M059J (cell line): ENCODE results near the gene DNAJC18. TPM values are rescaled to one million over a fixed set of nuclear protein-coding genes. Genes with fewer than 3 reads are reported as not detected.

Experiments used
- DNase-seq: peaks from one replicate; pipeline ENCODE4 v3.0.0-alpha.2; 2012; ENCODE audit warnings: low read depth
- total RNA-seq: library from RNA; depleted of rRNA; stranded (reverse); fragments of >200 nt; shearing (Covaris generic); gene quantifications from 2 replicates; pipeline ENCODE4 v1.2.3, GENCODE V29; 2014

Gene DNAJC18
- total RNA-seq, 1 experiment from 2014 or later = 12.1 TPM

DNA sequence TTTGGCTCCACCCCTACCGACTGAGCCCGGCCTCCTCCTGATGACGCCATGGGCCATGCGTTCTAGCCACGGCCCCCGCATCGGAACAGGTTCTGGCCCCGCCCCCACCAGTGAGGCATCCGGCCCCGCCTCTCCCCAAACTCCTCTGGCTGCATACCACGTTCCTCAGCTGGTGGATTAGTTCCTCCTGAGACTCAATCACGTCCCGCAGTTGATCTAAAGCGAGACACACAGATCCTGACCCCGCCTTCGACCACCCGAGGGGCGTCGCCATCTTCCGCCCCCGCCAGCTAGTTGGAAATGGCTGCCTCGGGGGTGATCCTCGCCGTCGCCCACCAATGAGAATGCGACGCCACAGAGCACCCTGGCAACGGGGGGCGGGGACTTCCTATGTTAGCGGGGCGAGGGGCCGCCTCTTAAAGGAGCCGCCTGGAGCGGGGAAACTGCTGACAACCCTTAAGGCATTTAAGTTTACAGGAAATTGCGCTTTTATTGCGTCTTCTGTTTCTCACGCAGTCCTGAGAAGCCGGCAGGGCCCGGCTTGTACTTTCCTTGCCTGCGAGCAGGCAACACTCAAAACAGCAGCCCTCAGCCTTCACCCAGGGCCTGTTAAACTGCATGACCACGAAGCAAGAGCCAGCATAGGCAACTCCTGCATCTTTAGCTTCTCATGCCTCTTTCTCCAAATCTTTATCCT, 35.4 kb downstream of the DNAJC18 start, which contains the start of gene SPATA24:
Gene SPATA24 (minus strand): TSS at position 303 of the 697 bp plus-strand sequence. CDS start 29 bp downstream, at position 274.
- DNase-seq = peak; percentile 96

GRCh38 chr5:139403418-139403786, 35.9 kb downstream of the DNAJC18 start:
- DNase-seq = no peak

GRCh38 chr5:139402561-139403158, 36.7 kb downstream of the DNAJC18 start:
- no peak for DNase-seq

GRCh38 chr5:139401546-139401945, 37.8 kb downstream of the DNAJC18 start:
- DNase-seq = no peak

- DNase-seq = no peak
Observed at GRCh38 chr5:139399501-139400121, 39.7 kb downstream of the DNAJC18 start.

GRCh38 chr5:139397921-139398320, 41.4 kb downstream of the DNAJC18 start:
- DNase-seq = no peak

GRCh38 chr5:139396691-139397090, 42.6 kb downstream of the DNAJC18 start:
- no peak for DNase-seq

- DNase-seq = peak; percentile 63
Observed at GRCh38 chr5:139395844-139396640, 43.3 kb downstream of the DNAJC18 start.

GRCh38 chr5:139394654-139395566, 44.4 kb downstream of the DNAJC18 start, which contains the start of gene PROB1:
Gene PROB1 (minus strand): TSS chr5:139395104. CDS start chr5:139395081, 23 bp downstream.
- DNase-seq = no peak

DNA sequence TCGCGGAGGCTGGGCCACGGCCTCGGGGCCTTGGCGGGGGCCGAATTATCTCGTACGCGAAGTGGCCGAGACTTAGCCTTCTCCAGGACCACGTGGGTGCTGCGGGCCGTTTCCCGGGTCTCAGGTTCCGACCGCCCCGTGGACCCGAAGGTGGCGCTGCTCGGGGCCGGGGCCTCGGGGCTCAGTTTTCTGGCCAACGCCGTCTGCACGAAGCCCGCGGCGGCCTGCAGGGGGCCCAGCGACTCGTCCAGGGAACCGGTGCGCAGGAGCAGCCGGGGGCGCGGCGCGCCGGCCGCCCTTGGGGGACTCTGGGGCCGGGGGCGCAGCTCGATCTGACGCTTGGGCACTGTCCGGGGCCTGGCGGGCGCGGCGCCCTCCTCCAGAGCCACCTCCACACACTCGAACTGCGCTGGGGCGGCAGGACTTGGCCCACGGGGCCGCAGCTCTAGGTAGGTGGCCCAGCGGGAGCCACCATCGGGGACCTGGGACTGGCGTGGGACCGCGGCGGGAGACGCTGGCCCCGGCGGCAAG, 45.1 kb downstream of the DNAJC18 start:
- no peak for DNase-seq

DNA sequence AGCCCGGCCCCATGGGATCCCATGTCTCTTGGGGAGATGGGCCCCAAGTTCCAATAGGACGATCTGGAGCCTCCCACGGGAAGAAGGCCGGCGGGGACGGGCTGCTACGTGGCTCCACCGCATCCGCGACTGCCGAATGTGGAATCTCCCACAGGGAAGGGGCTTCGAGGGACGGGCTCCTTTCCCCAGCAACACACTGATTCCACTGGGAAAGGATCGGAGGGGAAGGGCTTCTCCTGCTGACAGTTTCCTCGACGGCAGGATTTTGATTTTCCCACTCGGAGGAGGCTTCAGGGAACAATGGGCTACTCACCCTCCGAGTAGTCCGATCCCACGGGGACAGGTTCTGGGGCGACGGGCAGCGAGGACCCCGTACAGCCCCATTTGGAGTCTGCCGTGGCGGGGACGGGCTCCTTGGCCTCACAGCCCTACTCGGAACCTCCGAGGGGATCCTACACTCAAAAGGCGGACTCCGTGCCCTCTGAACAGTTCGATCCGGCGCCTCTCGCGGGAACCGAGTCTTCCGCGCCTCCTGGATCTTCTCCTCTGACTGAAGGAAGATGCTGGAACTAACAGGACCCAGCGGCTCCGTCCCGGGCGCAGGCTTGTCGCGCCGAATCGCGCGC, 45.7 kb downstream of the DNAJC18 start:
- no peak for DNase-seq

DNA sequence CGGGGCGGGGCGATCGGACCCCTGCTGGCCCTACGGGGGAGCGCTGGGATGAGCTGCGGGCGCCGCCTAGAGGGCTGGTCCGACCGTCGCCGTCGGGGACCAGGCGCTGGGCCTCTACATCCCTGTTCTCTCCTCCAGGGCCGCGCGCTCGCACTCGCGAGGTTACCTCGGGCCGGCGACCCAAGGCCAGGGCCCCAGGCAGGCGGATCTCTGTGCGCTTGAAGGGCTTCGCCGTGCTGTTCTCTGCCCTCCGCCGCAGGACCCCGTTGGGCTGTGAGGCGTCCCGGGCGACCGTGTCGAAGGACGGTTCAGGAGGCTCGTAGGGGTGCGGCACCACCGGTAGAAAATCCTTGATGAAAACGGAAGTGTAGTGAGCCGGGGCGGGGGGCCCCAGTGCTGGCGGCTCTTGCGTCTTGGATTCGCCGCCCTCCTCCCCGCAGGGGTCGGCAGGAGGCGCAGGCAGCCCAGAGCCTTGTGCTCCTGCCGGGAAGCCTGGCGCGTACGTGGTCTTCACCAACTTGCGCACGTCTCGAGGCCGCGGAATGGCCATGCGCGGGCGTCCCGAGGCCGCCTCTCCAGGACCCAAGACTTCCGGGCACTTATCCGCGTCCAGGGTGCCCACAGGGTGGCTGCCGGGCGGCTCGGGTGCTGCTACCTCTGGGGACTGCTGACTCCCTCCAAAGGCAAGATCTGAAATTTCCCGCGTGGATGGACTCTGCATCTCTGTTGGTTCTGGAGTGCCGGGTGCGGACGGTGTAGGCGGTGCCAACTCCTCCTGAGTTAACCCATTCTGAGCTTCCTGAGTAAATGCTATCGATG, 46.4 kb downstream of the DNAJC18 start:
- DNase-seq = no peak

DNA sequence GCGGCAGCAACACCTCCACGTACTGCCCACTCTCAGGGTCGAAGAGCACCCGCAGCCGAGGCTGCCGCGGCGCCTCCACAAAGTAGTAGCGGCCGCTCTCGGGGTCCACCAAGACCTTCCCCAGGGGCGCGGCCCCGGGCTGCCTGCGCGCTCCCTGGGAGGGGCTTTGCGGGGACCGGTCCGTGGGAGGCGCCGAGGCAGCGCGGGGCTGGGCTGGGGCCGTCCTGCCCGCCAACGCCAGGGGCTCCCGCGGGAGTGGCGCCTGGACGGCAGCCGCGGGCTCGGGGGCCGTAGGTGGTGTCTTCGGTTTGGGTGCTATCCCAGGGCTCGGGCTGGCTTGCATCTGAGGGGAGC, 47.0 kb downstream of the DNAJC18 start:
- no peak for DNase-seq

GRCh38 chr5:139391570-139392323, 47.6 kb downstream of the DNAJC18 start:
- DNase-seq = peak; percentile 57

DNA sequence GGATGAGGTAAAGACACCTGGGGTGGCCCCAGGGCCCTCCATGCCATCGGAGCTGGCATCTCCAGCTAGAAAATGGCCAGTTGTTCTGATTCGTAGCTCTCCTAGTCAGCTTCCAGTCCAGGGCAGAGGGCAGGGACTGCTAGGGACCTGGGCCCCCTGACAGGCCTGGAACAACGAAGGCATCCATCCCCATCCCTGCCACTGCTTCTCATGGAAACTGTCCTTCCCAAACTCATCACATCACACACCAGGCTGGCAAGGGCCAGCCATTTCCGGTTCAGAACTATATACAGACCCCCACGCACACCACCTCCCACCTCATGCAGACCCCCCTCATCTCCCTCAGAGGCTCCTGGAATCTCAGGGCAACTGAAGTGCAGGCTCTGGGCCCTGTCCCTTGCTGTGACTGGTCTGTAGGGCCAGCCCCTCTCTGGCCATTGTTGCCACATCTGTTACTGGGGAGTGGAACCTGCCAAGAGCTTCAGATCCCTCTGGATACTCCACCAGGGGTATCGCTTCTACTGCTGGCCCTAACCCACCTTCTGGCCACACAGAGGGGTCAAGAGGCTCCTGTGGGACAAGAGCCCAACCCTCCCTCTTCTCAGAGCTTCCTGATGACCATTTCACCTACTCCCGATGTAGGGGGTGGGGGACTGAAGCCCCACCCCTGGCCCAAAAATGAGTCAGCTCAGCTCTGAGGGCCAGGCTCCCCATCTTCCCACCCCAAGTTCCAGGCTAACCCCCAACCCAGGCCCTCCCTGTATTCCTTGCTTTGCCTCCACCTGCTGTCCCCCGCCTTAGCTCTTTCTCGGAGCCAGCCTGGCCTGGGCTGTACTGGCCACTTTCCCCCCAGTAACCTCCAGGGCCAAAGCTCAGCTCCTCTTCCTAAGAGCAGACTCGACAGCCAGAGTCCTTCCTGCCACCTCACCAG, 48.4 kb downstream of the DNAJC18 start:
- DNase-seq = no peak

GRCh38 chr5:139389701-139390638, 49.4 kb downstream of the DNAJC18 start, which contains the start of gene MZB1:
Gene MZB1 (minus strand): TSS chr5:139389913. CDS start chr5:139389856, 57 bp downstream.
- no peak for DNase-seq
